Psoas muscle (tissue), 8 donors: Measurements from ENCODE around the gene EVPLL. TPM values are rescaled to one million over a fixed set of nuclear protein-coding genes. Genes with fewer than 3 reads are reported as not detected.
"Not testable (repeated sequence)": the region's sequence is repeated elsewhere in the genome, so short reads cannot be mapped to it uniquely, and the experiment has no call there.

Source experiments
- ATAC-seq, 4 donors: fragments of 200-7000 bp; cut with Tn5 transposase; one replicate each; pipeline ENCODE4 v1.9.1; 2020; ENCODE audit warnings: moderate library complexity in 3 of 4, mild to moderate bottlenecking in 2 of 4
- DNase-seq, 2 donors: peaks; one replicate each; pipeline ENCODE4 v3.0.0-alpha.2; 2020
- H3K27ac ChIP-seq: fragments of 200-600 bp; one replicate; pipeline ENCODE4 v1.8.0; 2022
- H3K27me3 ChIP-seq, 3 donors: fragments of 200-600 bp in 1 of 3; one replicate each; pipeline versions ENCODE4 v1.6.1 to v1.8.0; 2013 to 2022; ENCODE audit warnings: low read length in 2 of 3, mild to moderate bottlenecking in 2 of 3, moderate library complexity in 1 of 3; ENCODE audit not compliant: insufficient read depth in 3 of 3
- H3K36me3 ChIP-seq, 2 donors: fragments of 200-600 bp in 1 of 2; one replicate each; pipeline versions ENCODE4 v1.6.1 to v1.8.0; 2013 to 2022; ENCODE audit warnings: low read depth in 1 of 2, mild to moderate bottlenecking in 1 of 2, moderate library complexity in 1 of 2; ENCODE audit not compliant: insufficient read depth in 1 of 2
- H3K4me1 ChIP-seq: fragments of 200-600 bp; one replicate; pipeline ENCODE4 v1.8.0; 2022
- H3K4me3 ChIP-seq: fragments of 200-600 bp; one replicate; pipeline ENCODE4 v1.8.0; 2022; ENCODE audit warnings: mild to moderate bottlenecking
- H3K9me3 ChIP-seq: fragments of 200-600 bp; one replicate; pipeline ENCODE4 v1.8.0; 2022
- CTCF ChIP-seq: fragments of 200-600 bp; IDR thresholded peaks from one replicate; pipeline ENCODE4 v1.8.0; 2022; ENCODE audit warnings: antibody characterized with exemption
- WGBS, 3 donors: extraction: QIAGEN DNeasy Blood & Tissue Kit; methylation state at CpG; one replicate each; pipeline versions ENCODE4 v1.1.6 to v1.1.7; 2013; 5-methylcytosine and 5-hydroxymethylcytosine counted together
- intact Hi-C, 2 donors: fragments of 100-400 bp; cut with DNase I; formaldehyde crosslinking; loops; one replicate each; pipeline versions ENCODE4 v1.11.0 to v1.14.2; 2022
- polyA plus RNA-seq, 3 donors: library from polyadenylated mRNA; stranded (reverse); fragments of 200-250 nt; gene quantifications; one replicate each; pipeline ENCODE4 v1.2.3, GENCODE V29; 2013
- total RNA-seq, 4 donors: library from RNA; stranded (reverse); fragmentation: NEBNext Ultra II Directional in 2 of 4; extraction: Animal tissue kit (Norgen Biotek cat#: 25700) in 2 of 4; gene quantifications; one replicate each; pipeline versions ENCODE4 v1.2.1 to v1.2.4, GENCODE V29; 2021 to 2023
- donor health status: healthy with polysubstance abuse.
- donor health status: DM: no; HTN: no; CAD: no; lungs with moderate emphysema.
- donor health status: Bipolar disorder and iron deficiency.
- donor health status: healthy.
- donor health status: DM: yes; HTN: yes; CAD: no.
- donor health status: DM: no; HTN: no; CAD: no.
- donor health status: DM: no; HTN: no; CAD: no.
- donor health status: DM: yes; HTN: yes; CAD: no.

EVPLL gene
- total and polyA plus RNA-seq, 7 donors, result 0.03 TPM; not detected in 6

DNA sequence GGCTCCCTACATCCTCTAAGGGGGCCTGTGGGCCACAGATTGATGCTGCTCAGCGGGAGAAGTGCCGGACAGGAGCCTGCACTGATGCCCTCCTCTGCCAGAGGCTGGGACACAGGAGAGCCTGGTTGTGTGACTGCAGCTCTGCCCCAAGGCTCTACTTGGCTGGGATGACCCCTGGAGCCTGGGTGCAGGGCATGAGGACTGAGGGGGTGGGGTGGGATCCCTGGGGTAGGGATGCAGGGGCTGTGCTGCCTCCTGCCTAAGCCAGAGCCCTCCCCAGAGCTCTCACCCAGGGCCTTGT, 577 bp downstream of the EVPLL start:
- DNase-seq (no peak), ATAC-seq (no peak)
- Histone ChIP-seq H3K4me3 (no peak overlapping the region), H3K9me3 (no peaks in the 10 kb centered on the region), H3K36me3 (no peaks in the 10 kb centered on the region), H3K27me3 (peaks cover 0 to 22% (median 5%) of the 10 kb centered on the region in 3 donors), H3K4me1 (no peaks in the 10 kb centered on the region), H3K27ac (no peak overlapping the region)
- no peak for TF ChIP-seq CTCF
- intact Hi-C loops, result no loop called here
- 86 to 100% (median 96%) methylated on average over 2 of the region's 2 CpGs for WGBS, 3 donors

DNA sequence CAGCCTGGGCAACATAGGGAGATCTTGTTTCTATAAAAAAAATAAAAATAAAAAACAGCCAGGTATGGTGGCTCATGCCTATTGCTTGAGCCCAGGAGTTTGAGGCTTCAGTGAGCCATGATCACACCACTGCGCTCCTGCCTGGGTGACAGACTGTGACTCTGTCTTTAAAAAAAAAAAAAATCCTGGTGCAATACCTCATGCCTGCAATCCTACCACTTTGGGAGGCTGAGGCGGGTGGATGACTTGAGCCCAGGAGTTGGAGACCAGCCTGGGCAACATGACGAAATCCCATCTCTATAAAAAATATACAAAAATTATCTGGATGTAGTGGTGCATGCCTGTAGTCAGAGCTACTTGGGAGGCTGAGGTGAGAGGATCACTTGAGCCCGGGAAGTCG, 1.0 kb downstream of the EVPLL start:
- H3K36me3 ChIP-seq, intact Hi-C loops, ATAC-seq, H3K27ac ChIP-seq, H3K4me3 ChIP-seq, H3K9me3 ChIP-seq, DNase-seq, H3K4me1 ChIP-seq: not testable (repeated sequence)
- H3K27me3 ChIP-seq, result peaks cover 0 to 24% (median 5%) of the 10 kb centered on the region in 3 donors
- 84 to 91% (median 86%) methylated on average over 5 of the region's 5 CpGs for WGBS, 3 donors

GRCh38 chr17:18379246-18380146, 1.9 kb downstream of the EVPLL start:
- Histone ChIP-seq H3K27me3 (peaks cover 0 to 28% (median 5%) of the 10 kb centered on the region in 3 donors), H3K9me3 (no peaks in the 10 kb centered on the region), H3K27ac (no peak overlapping the region), H3K4me3 (no peak overlapping the region), H3K36me3 (no peaks in the 10 kb centered on the region), H3K4me1 (no peaks in the 10 kb centered on the region)
- DNase-seq (peak in 1 of 2 donors; percentile 36), ATAC-seq (no peak)
- no peak for TF ChIP-seq CTCF
- whole genome bisulfite sequencing, 3 donors, result 76 to 82% (median 77%) methylated on average over 16 of the region's 16 CpGs
- intact Hi-C loops, result no loop called here

GRCh38 chr17:18380471-18381157, 3.0 kb downstream of the EVPLL start:
- intact Hi-C loops, result no loop called here
- Histone ChIP-seq H3K27me3 (peaks cover 0 to 28% (median 5%) of the 10 kb centered on the region in 3 donors), H3K9me3 (no peaks in the 10 kb centered on the region), H3K27ac (no peak overlapping the region), H3K4me3 (no peak overlapping the region), H3K36me3 (no peaks in the 10 kb centered on the region), H3K4me1 (no peaks in the 10 kb centered on the region)
- ATAC-seq (no peak), DNase-seq (peak in 1 of 2 donors; percentile 49)
- TF ChIP-seq CTCF, result no peak
- WGBS, 3 donors, result 59 to 65% (median 65%) methylated on average over 15 of the region's 15 CpGs
